ENCODE results near the gene UACA. TPM values are rescaled to one million over a fixed set of nuclear protein-coding genes. Genes with fewer than 3 reads are reported as not detected.

The UACA gene
- total RNA-seq, 1 donor, result 161 TPM

GRCh38 chr15:70610541-70610940 lies 152.8 kb downstream of the UACA start:
- TF ChIP-seq, protein P1, sequence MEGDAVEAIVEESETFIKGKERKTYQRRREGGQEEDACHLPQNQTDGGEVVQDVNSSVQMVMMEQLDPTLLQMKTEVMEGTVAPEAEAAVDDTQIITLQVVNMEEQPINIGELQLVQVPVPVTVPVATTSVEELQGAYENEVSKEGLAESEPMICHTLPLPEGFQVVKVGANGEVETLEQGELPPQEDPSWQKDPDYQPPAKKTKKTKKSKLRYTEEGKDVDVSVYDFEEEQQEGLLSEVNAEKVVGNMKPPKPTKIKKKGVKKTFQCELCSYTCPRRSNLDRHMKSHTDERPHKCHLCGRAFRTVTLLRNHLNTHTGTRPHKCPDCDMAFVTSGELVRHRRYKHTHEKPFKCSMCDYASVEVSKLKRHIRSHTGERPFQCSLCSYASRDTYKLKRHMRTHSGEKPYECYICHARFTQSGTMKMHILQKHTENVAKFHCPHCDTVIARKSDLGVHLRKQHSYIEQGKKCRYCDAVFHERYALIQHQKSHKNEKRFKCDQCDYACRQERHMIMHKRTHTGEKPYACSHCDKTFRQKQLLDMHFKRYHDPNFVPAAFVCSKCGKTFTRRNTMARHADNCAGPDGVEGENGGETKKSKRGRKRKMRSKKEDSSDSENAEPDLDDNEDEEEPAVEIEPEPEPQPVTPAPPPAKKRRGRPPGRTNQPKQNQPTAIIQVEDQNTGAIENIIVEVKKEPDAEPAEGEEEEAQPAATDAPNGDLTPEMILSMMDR (IDR thresholded peaks at IDR 0.05; ENCODE audit: extremely low read depth, low read depth, low read length), result no peak
- peaks cover 10% of the 10 kb centered on the region for H3K4me1 ChIP-seq (ENCODE audit: insufficient read depth, low read length)
- no peaks in the 10 kb centered on the region for H4K20me1 ChIP-seq (ENCODE audit: insufficient read depth, low read length)
- no peaks in the 10 kb centered on the region for H3K9me3 ChIP-seq (ENCODE audit: low read depth, low read length)
- H3K4me2 ChIP-seq (ENCODE audit: insufficient read depth, low read length), result no peak overlapping the region
- H3K27me3 ChIP-seq (ENCODE audit: insufficient read depth, low read length), result peaks cover 13% of the 10 kb centered on the region
- no peaks in the 10 kb centered on the region for H3K79me2 ChIP-seq (ENCODE audit: insufficient read depth, low read length)
- no peak overlapping the region for H3K27ac ChIP-seq (ENCODE audit: low read depth, low read length)
- no peaks in the 10 kb centered on the region for H3K36me3 ChIP-seq (ENCODE audit: insufficient read depth, low read length)
- H2AFZ ChIP-seq (ENCODE audit: low read length), result no peak overlapping the region
- DNase-seq (ENCODE audit: insufficient read length, low spot score, missing footprints), result no peak
- no peak overlapping the region for H3K4me3 ChIP-seq (ENCODE audit: insufficient read depth, low read length)

- TF ChIP-seq, protein P1 (IDR thresholded peaks at IDR 0.05; ENCODE audit: extremely low read depth, low read depth, low read length), result no peak
- no peak overlapping the region for H2AFZ ChIP-seq (ENCODE audit: low read length)
- no peak for DNase-seq (ENCODE audit: insufficient read length, low spot score, missing footprints)
- no peaks in the 10 kb centered on the region for H4K20me1 ChIP-seq (ENCODE audit: insufficient read depth, low read length)
- no peak overlapping the region for H3K27ac ChIP-seq (ENCODE audit: low read depth, low read length)
- no peak overlapping the region for H3K4me3 ChIP-seq (ENCODE audit: insufficient read depth, low read length)
- peaks cover 10% of the 10 kb centered on the region for H3K27me3 ChIP-seq (ENCODE audit: insufficient read depth, low read length)
- no peak overlapping the region for H3K4me2 ChIP-seq (ENCODE audit: insufficient read depth, low read length)
- no peaks in the 10 kb centered on the region for H3K79me2 ChIP-seq (ENCODE audit: insufficient read depth, low read length)
- no peaks in the 10 kb centered on the region for H3K36me3 ChIP-seq (ENCODE audit: insufficient read depth, low read length)
- peaks cover 16% of the 10 kb centered on the region for H3K4me1 ChIP-seq (ENCODE audit: insufficient read depth, low read length)
- H3K9me3 ChIP-seq (ENCODE audit: low read depth, low read length), result no peaks in the 10 kb centered on the region
Measured at GRCh38 chr15:70609889-70610288, 153.5 kb downstream of the UACA start.

GRCh38 chr15:70608144-70608543 lies 155.2 kb downstream of the UACA start:
- H3K79me2 ChIP-seq (ENCODE audit: insufficient read depth, low read length), result no peaks in the 10 kb centered on the region
- H4K20me1 ChIP-seq (ENCODE audit: insufficient read depth, low read length), result no peaks in the 10 kb centered on the region
- H3K27ac ChIP-seq (ENCODE audit: low read depth, low read length), result no peak overlapping the region
- TF ChIP-seq, protein P1 (IDR thresholded peaks at IDR 0.05; ENCODE audit: extremely low read depth, low read depth, low read length), result no peak
- peaks cover 13% of the 10 kb centered on the region for H3K27me3 ChIP-seq (ENCODE audit: insufficient read depth, low read length)
- H2AFZ ChIP-seq (ENCODE audit: low read length), result no peak overlapping the region
- H3K9me3 ChIP-seq (ENCODE audit: low read depth, low read length), result no peaks in the 10 kb centered on the region
- DNase-seq (ENCODE audit: insufficient read length, low spot score, missing footprints), result no peak
- no peaks in the 10 kb centered on the region for H3K36me3 ChIP-seq (ENCODE audit: insufficient read depth, low read length)
- no peak overlapping the region for H3K4me3 ChIP-seq (ENCODE audit: insufficient read depth, low read length)
- H3K4me2 ChIP-seq (ENCODE audit: insufficient read depth, low read length), result no peak overlapping the region
- peaks cover 14% of the 10 kb centered on the region for H3K4me1 ChIP-seq (ENCODE audit: insufficient read depth, low read length)

GRCh38 chr15:70605606-70606410 lies 157.6 kb downstream of the UACA start:
- peaks cover 8% of the 10 kb centered on the region for H3K27me3 ChIP-seq (ENCODE audit: insufficient read depth, low read length)
- no peak for DNase-seq (ENCODE audit: insufficient read length, low spot score, missing footprints)
- no peaks in the 10 kb centered on the region for H3K9me3 ChIP-seq (ENCODE audit: low read depth, low read length)
- H2AFZ ChIP-seq (ENCODE audit: low read length), result no peak overlapping the region
- TF ChIP-seq, protein P1 (IDR thresholded peaks at IDR 0.05; ENCODE audit: extremely low read depth, low read depth, low read length), result no peak
- no peak overlapping the region for H3K4me3 ChIP-seq (ENCODE audit: insufficient read depth, low read length)
- no peak overlapping the region for H3K4me2 ChIP-seq (ENCODE audit: insufficient read depth, low read length)
- peaks cover 10% of the 10 kb centered on the region for H3K4me1 ChIP-seq (ENCODE audit: insufficient read depth, low read length)
- no peaks in the 10 kb centered on the region for H3K79me2 ChIP-seq (ENCODE audit: insufficient read depth, low read length)
- H4K20me1 ChIP-seq (ENCODE audit: insufficient read depth, low read length), result no peaks in the 10 kb centered on the region
- H3K27ac ChIP-seq (ENCODE audit: low read depth, low read length), result no peak overlapping the region
- H3K36me3 ChIP-seq (ENCODE audit: insufficient read depth, low read length), result no peaks in the 10 kb centered on the region
